Measurements from ENCODE around the gene ZNF790.
"Not testable (repeated sequence)": the region's sequence is repeated elsewhere in the genome, so short reads cannot be mapped to it uniquely, and the experiment has no call there.

ZNF790 gene

DNA sequence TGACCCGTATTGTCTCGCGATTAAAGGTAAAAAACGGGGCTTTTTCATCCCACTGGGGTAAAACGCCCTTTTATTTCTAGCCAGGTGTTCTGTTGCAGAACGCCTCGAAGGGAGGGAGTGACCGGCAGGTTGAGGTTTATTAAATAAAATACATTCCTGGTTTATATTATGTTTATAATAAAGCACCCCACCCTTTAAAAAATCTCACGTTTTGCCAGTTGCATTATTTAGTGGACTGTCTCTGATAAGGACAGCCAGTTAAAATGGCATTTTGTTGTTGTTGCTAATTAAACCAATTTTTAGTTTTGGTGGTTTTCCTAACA lies 40.4 kb downstream of the ZNF790 start:
- peak overlapping the region; percentile 69 for H3K27ac ChIP-seq
- TF ChIP-seq ZFX (IDR thresholded peaks at IDR 0.05; ENCODE audit: borderline replicate concordance): no peak
- TF ChIP-seq, protein P1, sequence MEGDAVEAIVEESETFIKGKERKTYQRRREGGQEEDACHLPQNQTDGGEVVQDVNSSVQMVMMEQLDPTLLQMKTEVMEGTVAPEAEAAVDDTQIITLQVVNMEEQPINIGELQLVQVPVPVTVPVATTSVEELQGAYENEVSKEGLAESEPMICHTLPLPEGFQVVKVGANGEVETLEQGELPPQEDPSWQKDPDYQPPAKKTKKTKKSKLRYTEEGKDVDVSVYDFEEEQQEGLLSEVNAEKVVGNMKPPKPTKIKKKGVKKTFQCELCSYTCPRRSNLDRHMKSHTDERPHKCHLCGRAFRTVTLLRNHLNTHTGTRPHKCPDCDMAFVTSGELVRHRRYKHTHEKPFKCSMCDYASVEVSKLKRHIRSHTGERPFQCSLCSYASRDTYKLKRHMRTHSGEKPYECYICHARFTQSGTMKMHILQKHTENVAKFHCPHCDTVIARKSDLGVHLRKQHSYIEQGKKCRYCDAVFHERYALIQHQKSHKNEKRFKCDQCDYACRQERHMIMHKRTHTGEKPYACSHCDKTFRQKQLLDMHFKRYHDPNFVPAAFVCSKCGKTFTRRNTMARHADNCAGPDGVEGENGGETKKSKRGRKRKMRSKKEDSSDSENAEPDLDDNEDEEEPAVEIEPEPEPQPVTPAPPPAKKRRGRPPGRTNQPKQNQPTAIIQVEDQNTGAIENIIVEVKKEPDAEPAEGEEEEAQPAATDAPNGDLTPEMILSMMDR (IDR thresholded peaks at IDR 0.05): no peak

DNA sequence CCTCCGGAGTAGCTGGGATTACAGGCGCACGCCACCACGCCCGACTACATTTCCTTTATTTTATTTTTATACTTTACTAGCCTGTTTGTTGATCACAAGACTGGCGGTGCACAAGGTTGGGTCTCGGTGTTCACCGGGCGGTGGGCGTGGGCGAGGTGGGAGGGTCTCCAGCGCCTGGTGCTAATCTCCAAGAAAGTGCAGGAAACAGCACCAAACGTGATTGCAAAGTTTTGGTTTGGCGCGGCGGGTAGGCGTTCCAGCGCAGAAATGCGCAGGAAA lies 41.5 kb downstream of the ZNF790 start:
- TF ChIP-seq, protein P1 (IDR thresholded peaks at IDR 0.05): no peak
- no peak for TF ChIP-seq ZFX (IDR thresholded peaks at IDR 0.05; ENCODE audit: borderline replicate concordance)
- peak overlapping the region; percentile 69 for H3K27ac ChIP-seq

DNA sequence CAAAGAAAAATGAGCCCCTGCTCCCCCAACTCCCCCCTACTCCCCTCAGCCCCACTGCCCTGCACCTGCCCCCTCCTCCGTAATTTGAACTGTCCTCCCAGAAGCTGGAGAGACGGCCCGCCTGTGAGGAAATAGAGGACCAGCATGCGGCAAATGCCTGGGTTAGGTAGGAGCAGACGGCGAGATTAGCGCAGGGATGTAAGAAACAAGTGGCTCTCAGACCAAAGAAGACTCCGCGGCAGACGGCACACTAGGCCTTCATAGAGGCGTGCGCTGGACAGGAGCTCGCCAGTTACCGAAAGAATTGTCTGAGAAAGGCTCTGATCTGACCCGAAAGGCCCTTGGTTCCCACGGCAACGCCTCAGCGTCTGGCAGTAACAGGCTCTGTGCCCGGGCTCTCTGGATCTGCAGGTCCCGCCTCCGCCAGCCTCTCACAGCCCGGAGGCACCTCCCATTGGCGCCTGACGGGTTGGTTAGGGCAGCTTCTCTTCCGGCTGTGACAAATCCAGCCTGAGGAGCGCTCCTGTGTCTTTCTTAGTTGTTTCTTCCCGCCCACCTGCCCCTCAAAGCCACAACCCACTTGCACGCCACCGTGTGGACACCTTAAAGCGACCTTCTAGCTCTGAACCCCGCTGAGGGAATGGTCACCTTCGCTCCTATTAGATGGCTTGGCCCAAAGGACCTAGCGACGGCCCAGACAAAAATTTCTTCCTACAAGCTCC lies 46.6 kb downstream of the ZNF790 start:
- H3K27ac ChIP-seq: not testable (repeated sequence)

DNA sequence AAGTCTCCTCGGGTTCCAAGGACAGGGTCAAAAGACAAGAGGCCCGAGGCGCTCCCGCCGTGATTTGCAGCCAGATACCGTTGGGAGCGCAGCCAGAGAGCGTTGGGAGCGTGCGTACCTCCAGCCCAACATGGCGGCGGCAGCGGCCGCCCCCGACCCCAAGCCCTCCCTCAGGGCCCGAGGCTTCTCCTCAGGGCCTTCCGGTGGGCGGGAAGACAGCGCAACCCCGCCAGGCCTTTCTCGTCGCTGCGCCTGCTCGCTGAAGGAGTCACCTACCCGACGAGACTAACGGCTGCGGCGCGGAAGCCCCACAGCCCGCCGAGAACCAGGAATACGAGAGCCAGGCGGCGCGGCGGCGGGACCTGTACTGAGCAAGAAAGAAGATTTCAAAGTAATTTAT lies 62.4 kb downstream of the ZNF790 start:
- no peak for TF ChIP-seq ZFX (IDR thresholded peaks at IDR 0.05; ENCODE audit: borderline replicate concordance)
- TF ChIP-seq, protein P1 (IDR thresholded peaks at IDR 0.05): no peak
- no peak overlapping the region for H3K27ac ChIP-seq

DNA sequence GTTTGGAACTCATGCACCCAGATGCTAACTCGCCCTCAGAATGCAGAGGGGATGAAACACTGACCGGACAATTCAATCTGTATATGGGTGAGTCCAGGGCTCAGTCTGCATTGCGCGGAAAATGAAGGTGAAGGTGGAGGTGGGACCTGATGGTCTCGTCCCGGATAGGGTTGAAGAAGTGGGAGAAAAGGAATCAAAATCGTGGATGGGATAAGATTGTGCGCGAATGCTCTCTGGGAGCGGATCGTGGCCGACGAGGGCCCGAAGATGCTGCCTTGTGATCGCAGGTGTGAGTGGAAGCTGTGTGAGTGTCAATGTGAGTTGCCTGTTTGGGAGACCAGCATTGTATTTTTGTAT lies 65.0 kb downstream of the ZNF790 start:
- TF ChIP-seq, protein P1 (IDR thresholded peaks at IDR 0.05): no peak
- no peak for TF ChIP-seq ZFX (IDR thresholded peaks at IDR 0.05; ENCODE audit: borderline replicate concordance)
- H3K27ac ChIP-seq: peak overlapping the region; percentile 84

DNA sequence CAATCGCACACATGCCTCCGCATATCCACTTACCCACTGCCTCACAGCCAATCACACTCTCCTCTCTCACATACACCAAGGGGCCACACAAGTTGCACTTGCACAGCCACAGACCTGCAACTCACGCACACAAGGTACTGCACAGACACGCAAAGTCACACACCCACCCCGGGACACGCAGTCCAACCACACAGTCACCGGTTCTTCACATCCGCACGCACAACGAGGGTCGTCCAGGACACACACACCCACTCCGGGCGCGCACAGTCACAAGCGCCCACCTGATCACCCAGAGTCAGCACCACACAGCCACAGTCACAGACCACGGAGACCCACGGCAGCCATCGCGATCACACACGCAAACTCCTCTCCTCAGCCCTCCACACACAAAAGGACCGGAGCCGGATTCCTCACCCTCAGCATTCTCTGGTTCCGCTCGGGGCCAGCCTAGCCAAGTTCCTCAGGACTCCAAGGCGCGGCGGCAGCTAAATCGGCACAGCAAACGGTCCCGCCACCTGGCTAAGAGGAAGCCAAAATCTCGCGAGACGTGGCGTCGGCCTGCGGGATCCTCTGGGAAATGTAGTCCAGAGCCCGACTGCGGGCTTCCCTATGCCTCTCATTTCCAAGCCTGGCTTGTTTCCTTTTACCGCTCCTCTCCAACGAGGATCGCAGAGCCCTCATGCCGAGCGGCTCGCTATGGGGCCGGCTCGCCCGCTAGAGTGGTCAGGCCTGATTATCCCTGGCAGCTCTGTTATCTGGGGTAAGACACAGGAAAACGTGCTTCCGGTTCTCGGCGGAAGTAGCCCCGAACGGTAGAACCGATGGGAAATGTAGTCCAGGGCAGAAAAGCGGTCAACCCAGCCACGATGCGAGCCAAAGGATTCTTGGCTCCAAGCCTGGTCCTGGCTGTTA lies 65.6 kb downstream of the ZNF790 start, which contains the start of gene ZNF850:
TSS of gene ZNF850 (minus strand) at position 497 of the 912 bp plus-strand sequence. CDS start 10,201 bp downstream, outside the sequence.
- TF ChIP-seq, protein P1 (IDR thresholded peaks at IDR 0.05): no peak
- no peak for TF ChIP-seq ZFX (IDR thresholded peaks at IDR 0.05; ENCODE audit: borderline replicate concordance)

DNA sequence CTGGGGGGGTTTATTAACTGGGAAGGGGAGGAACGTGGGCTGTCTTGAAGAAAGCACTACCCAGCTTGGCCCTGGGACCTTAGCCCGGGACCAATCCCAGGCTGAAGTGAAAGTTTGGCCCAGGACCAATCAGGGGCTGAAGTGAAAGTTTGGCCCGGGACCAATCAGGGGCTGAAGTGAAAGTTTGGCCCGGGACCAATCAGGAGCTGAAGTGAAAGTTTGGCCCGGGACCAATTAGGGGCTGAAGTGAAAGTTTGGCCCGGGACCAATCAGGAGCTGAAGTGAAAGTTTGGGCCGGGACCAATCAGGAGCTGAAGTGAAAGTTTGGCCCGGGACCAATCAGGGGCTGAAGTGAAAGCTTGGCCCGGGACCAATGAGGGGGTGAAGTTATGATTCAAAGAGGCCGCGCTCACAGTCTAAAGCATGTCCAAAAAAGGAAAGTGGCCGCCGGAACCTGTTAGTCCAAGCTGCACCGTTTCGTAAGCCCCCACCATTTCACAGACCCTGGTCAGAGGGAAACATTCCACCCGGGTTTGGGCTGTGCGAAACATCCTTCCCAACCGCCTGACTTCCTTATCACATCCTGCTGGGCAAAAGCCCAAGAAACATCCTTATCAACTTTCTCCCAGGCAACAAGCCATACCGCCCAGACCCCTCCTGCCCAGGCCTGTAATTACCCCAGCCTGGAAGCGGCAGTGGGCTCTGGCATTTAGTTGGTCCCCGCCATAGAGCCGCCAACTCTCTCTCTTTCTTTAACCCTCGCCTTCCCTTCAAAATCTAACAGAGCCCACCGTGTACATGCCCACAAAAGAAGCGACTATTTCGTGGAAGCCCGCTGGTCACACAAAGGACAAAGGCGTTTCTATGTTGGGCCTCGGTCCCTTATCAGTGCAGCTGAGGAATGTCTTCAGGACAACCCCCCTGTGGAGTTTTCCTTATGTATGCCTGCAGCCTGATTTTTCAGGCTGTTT lies 66.6 kb downstream of the ZNF790 start:
- TF ChIP-seq ZFX (IDR thresholded peaks at IDR 0.05; ENCODE audit: borderline replicate concordance): no peak
- TF ChIP-seq, protein P1 (IDR thresholded peaks at IDR 0.05): no peak
- peak overlapping the region; percentile 84 for H3K27ac ChIP-seq

More for the DNA sequence above, 65.6 kb downstream of the ZNF790 start, which contains the start of gene ZNF850:
- peak within 1 kb of the TSS; percentile 84 for H3K27ac ChIP-seq

Measured in 22Rv1 (cell line).